Fibroblast of skin of right quadriceps (primary cell): ENCODE results near the gene SIMC1.
A peak's percentile ranks its signal among the peaks of the same experiment; 100 is the strongest.
"Not testable (repeated sequence)": the region's sequence is repeated elsewhere in the genome, so short reads cannot be mapped to it uniquely, and the experiment has no call there.

Experiments
- DNase-seq: peaks from one replicate; pipeline ENCODE4 v3.0.0-alpha.2; 2013

The SIMC1 gene

DNA sequence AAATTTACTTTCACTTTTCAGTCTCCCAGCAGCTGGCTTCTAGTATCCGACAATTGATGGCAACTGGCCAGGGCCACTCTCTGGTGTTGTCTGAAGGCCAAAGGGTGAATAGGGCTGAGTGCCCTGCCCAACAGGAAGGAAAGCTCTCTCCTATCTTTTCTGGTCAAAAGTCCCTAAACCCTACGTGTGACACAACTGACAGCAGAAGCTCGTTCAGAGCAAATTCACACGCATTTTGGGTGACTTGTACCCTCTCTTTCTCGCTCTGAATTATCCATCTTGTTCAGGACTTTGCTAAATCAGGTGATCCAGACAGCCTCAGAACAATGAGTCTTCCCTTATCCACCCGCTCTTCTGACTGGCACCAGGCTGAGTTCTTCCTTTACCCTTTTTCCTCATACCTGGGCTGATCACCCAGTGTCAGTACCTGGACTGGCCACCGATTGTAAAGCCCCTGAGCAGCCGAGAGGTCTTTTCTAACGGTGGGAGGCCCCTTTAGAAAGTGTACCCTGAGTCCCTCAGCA is 21.8 kb upstream of the SIMC1 start:
- not testable (repeated sequence) for DNase-seq

DNA sequence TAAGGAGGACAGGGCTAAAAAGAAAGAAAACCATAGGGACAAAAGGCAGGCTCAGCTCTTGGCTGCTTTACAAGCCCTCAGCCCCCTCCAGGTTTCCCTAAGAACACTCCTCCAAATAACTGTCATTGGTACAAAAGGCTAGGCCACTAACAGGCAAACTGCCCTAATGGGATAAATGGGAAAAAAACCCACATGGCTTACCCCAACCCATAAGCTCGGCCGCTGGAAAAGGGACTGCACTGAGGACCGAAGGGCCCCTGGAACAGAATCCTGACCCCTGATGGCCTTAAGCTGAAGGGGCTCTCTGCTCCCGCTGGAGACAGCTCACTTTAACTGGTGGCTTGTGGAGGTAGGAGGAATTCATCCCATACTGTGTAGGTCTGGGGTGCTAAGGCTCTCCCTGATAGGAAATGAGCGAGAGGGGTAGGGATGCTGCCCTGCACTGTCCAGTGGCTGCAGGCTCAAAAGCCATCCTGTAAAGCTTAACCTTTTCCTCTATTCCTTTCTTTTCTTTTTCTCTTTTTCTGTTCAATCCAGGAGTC is 21.0 kb upstream of the SIMC1 start:
- not testable (repeated sequence) for DNase-seq

DNA sequence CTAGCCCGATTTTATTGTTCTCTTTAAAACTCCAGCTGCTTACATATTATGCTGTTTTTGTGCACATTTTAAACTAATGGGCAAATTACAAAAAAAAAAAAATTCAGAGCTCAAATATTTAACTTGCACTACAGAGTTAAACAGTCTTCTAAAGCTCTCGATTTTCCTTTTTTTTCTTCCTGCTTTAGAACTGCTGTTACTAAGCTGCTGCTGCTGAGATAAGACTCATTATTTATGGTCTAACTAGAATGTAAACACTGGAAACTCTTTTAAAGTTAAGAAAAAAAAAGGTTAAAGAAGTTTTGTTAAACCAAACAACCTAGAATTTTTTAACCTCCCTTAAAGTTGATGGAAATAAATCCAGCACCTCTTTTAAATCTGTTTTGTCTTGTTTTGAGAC is 20.5 kb upstream of the SIMC1 start:
- not testable (repeated sequence) for DNase-seq

GRCh38 chr5:176222006-176222405 is 16.2 kb upstream of the SIMC1 start:
- DNase-seq = not testable (repeated sequence)

DNA sequence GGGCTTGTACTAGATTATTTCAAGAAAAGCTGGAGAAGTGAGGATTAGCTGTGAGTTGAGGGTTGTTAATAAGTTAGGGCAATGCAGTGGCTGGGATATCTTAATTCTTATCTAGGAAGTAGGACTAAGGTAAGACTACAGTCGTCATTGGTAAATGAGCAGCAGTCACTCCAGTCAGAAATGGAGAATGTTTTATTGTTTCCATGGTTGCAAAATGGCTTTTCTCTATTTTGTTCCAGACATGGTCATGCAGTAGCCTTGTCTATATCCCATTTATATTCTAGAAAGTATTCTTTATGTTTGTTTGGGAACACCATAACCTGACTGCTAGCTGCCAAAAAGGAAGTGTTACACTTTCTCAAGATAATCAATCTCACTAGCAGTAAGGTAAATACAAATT is 9.9 kb upstream of the SIMC1 start:
- DNase-seq = not testable (repeated sequence)

DNA sequence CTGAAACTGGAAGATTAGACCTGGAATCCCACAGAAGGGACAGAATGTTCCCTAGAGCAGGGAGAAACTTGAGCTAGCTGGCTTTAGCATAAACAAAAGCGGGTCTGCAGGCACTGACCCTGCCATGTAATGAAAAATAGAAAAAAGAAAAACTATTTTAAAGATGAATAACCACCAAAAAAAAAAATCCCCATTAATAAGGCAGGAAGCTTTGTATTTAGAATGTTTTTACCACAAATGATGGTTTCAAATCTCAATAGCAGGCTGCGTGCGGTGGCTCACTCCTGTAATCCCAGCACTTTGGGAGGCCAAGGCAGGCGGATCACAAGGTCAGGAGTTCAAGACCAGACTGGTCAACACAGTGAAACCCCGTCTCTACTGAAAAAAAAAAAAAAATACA is 5.0 kb upstream of the SIMC1 start:
- DNase-seq = not testable (repeated sequence)

- peak; percentile 33 for DNase-seq
These were observed 3.1 kb upstream of the SIMC1 start for GRCh38 chr5:176235155-176235554.

GRCh38 chr5:176238645-176239283 is 540 bp downstream of the SIMC1 start:
- DNase-seq = not testable (repeated sequence)

DNA sequence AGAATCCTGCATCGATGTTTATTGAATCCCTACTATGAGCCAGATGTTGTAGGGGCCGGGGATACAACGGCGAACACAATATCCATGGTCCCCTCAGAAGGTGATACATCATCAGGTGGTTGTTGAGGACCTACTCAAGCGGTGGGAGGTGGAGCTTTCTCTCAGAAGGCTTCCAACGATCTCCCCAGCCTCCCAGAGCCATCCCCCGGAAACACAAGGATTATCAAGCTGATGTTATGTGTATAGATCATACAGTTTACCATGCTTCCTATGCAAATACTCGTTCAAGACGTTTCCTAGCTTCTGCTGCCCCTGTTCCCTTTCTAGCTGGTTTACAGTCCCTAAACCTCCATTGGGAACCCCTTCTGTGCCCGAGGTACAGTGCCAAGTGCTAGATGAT is 1.1 kb downstream of the SIMC1 start:
- DNase-seq = not testable (repeated sequence)

DNA sequence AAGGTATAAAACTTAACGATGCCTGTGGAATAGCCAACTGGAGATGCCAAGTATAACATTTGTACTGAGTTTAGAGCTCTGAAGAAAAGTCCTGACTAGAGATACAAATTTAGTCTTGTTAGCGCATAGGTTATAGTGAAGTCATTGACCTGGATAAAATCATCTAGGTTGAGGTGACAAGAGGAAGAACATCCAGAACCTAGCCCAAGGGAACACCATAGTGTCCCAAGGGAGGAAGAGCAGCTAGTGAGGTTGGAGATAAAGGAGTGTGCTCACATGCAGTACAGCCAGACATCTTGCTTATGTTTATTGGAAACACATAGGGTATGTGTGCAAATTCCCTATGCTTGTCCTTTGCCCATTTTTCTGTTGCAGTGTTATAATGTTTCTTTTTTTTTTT is 6.1 kb downstream of the SIMC1 start:
- not testable (repeated sequence) for DNase-seq

DNA sequence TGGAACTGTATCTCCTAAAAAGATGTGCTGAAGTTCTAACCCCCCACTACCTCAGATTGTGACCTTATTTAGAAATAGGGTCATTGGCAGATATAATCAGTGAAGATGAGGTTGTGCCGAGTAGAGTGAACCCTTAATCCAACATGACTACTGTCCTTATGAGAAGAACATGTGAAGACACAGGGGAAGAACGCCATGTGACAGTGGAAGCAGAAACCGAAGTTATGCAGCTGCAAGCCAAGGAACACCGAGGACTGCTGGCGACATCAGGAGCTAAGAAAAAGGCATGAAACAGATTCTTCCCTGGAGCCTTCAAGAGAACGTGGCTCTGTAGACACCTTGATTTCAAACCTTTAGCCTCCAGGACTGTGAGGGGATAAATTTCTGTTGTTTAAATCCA is 6.8 kb downstream of the SIMC1 start:
- DNase-seq = not testable (repeated sequence)

DNA sequence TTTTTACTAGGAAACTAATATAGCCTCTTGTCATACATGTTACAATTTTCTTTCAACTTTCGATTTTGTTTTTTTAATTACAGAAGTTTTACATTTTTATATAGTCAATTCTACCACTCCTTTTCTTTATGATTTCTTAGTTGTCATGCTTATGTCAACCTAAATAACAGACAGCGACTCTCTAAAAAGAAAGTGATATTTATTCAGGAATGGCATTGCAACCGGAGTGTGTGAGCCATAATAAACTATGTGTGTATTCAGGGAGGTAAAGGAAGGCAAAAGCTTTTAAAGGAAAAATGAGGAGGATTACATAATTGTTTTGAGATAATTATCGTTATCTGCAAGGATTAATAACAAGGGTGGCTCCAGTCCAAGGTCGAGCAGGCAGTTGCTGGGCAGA is 7.3 kb downstream of the SIMC1 start:
- not testable (repeated sequence) for DNase-seq

- not testable (repeated sequence) for DNase-seq
These were observed 12.5 kb downstream of the SIMC1 start for GRCh38 chr5:176250691-176251090.

DNA sequence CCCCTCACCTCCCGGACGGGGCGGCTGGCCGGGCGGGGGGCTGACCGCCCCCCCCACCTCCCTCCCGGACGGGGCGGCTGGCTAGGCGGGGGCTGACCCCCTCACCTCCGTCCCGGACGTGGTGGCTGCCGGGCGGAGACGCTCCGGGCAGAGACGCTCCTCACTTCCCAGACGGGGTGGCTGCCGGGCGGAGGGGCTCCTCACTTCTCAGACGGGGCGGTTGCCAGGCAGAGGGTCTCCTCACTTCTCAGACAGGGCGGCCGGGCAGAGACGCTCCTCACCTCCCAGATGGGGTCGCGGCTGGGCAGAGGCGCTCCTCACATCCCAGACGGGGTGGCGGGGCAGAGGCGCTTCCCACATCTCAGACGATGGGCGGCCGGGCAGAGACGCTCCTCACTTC is 13.9 kb downstream of the SIMC1 start:
- DNase-seq = not testable (repeated sequence)

DNA sequence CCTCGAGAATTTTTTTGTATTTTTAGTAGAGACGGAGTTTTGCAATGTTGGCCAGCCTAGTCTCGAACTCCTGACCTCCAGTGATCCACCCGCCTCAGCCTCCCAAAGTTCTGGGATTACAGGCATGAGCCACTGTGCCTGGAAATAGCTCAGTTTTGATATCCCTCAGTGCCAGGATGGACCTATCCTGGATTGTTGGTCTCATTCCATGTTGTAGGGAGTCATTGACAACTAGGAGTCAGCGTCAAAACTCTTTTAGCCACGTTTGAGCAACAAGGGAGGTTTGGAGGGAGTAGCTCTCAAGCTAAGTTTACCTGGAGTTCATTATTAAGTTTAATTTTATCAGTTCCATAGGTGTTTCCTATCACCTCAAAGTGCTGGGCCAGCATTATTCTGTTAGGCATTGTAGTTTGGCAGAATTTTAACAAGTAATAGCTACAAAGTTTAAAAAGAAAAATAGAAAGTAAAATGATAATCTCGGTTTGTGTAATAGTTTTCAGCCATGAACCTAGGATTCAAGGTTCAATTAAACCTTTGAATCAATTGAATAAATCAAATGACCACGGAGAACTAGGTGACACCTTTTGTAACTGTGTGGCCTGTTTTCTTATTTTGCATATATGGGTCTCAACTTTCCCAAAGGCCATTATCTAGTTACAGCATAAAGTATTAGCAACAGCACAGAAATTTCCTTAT is 15.3 kb downstream of the SIMC1 start:
- not testable (repeated sequence) for DNase-seq

DNA sequence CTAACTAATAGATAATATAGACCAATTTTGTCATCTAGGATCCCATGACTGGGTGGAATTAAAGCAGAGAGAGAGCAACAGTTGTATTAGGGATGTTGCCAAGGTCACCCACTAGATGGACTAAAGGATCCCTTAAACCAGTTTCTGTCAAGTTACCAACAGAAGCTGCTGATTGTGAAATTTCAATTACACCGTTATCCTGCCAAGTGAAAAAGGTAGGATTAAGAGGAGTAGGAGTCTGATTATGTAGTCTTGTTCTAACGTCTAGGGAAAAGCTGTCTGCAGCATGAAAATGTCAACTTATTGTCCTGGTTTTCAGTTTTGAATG is 15.8 kb downstream of the SIMC1 start:
- not testable (repeated sequence) for DNase-seq

- not testable (repeated sequence) for DNase-seq
These were observed 19.8 kb downstream of the SIMC1 start for GRCh38 chr5:176257871-176258505.

- DNase-seq = not testable (repeated sequence)
These were observed 22.5 kb downstream of the SIMC1 start for GRCh38 chr5:176260682-176261081.

DNA sequence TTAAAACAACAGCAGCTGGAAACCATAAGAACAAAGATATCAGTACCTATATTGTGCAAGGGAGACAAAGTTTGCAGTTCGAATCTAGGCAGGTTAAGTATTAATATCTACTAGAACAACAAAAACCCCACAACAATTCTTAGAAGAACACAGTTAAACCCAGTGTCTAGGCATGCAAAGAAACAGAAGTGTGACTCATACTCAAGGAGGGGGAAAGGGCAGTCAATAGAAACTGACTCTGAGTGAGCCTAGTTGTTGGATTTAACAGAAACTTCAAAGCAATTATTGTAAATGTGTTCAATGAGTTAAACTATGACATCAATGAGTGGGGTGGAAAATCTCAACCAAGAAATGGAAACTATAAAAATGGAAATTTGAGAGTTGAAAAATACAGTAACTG is 28.2 kb downstream of the SIMC1 start:
- not testable (repeated sequence) for DNase-seq

- not testable (repeated sequence) for DNase-seq
These were observed 50.8 kb downstream of the SIMC1 start for GRCh38 chr5:176289018-176289417.

GRCh38 chr5:176290057-176290840 is 52.0 kb downstream of the SIMC1 start:
- DNase-seq = not testable (repeated sequence)

- DNase-seq = not testable (repeated sequence)
These were observed 67.1 kb downstream of the SIMC1 start for GRCh38 chr5:176305356-176305755.
